ENCODE measurements around the gene PRR19.
"Not testable (repeated sequence)": the region's sequence is repeated elsewhere in the genome, so short reads cannot be mapped to it uniquely, and the experiment has no call there.

PRR19 gene

GRCh38 chr19:42261763-42262162 lies 40.2 kb upstream of the PRR19 start:
- Histone ChIP-seq H3K4me3 (ENCODE audit: insufficient read depth, low read length, poor library complexity, severe bottlenecking) (no peak overlapping the region), H3K36me3 (ENCODE audit: low read length) (no peaks in the 10 kb centered on the region), H3K9ac (ENCODE audit: low read length) (no peak overlapping the region), H3K4me2 (ENCODE audit: low read depth, low read length, poor library complexity, severe bottlenecking) (no peak overlapping the region), H4K20me1 (ENCODE audit: low read depth, low read length) (no peaks in the 10 kb centered on the region), H2AFZ (ENCODE audit: low read depth, low read length, severe bottlenecking) (no peak overlapping the region), H3K27me3 (ENCODE audit: low read length) (no peaks in the 10 kb centered on the region), H3K27ac (ENCODE audit: low read depth, low read length) (no peak overlapping the region), H3K79me2 (ENCODE audit: insufficient read depth, low read length) (no peaks in the 10 kb centered on the region), H3K9me3 (ENCODE audit: insufficient read depth, low read length) (no peaks in the 10 kb centered on the region), H3K9me2 (replicated peaks; ENCODE audit: insufficient read depth, low read length) (no peaks in the 10 kb centered on the region), H3F3A (ENCODE audit: insufficient read depth) (no peaks in the 10 kb centered on the region)
- TF ChIP-seq EZH2phosphoT487 (conservative IDR thresholded peaks at IDR 0.05; ENCODE audit: low read length) (no peak), CTCF (IDR thresholded peaks at IDR 0.05; ENCODE audit: insufficient read depth, low read length, poor library complexity, severe bottlenecking) (no peak)

GRCh38 chr19:42266105-42266504 lies 35.8 kb upstream of the PRR19 start:
- H3K4me3 ChIP-seq (ENCODE audit: insufficient read depth, low read length, poor library complexity, severe bottlenecking); H3K4me2 ChIP-seq (ENCODE audit: low read depth, low read length, poor library complexity, severe bottlenecking); H3K9me3 ChIP-seq (ENCODE audit: insufficient read depth, low read length); H3F3A ChIP-seq (ENCODE audit: insufficient read depth); H3K27ac ChIP-seq (ENCODE audit: low read depth, low read length); H3K27me3 ChIP-seq (ENCODE audit: low read length); H3K9me2 ChIP-seq (replicated peaks; ENCODE audit: insufficient read depth, low read length); H3K36me3 ChIP-seq (ENCODE audit: low read length); H2AFZ ChIP-seq (ENCODE audit: low read depth, low read length, severe bottlenecking); H4K20me1 ChIP-seq (ENCODE audit: low read depth, low read length); H3K9ac ChIP-seq (ENCODE audit: low read length): not testable (repeated sequence)
- H3K79me2 ChIP-seq (ENCODE audit: insufficient read depth, low read length) = peaks cover 11% of the 10 kb centered on the region; the same call in 1 of the 2 replicates

- H3K27ac ChIP-seq (ENCODE audit: low read depth, low read length) = not testable (repeated sequence)
Observed at GRCh38 chr19:42266928-42267603, 34.9 kb upstream of the PRR19 start.

GRCh38 chr19:42267644-42268141 lies 34.2 kb upstream of the PRR19 start:
- peak overlapping the region; percentile 91 for H2AFZ ChIP-seq (ENCODE audit: low read depth, low read length, severe bottlenecking)

More at GRCh38 chr19:42266928-42267603, 34.9 kb upstream of the PRR19 start:
- peak overlapping the region; percentile 61; the same call in 1 of the 2 replicates for H3K9ac ChIP-seq (ENCODE audit: low read length)
- not testable (repeated sequence) for H2AFZ ChIP-seq (ENCODE audit: low read depth, low read length, severe bottlenecking); H3K4me3 ChIP-seq (ENCODE audit: insufficient read depth, low read length, poor library complexity, severe bottlenecking); H3F3A ChIP-seq (ENCODE audit: insufficient read depth); H3K9me2 ChIP-seq (replicated peaks; ENCODE audit: insufficient read depth, low read length); H4K20me1 ChIP-seq (ENCODE audit: low read depth, low read length); H3K36me3 ChIP-seq (ENCODE audit: low read length); H3K27me3 ChIP-seq (ENCODE audit: low read length); H3K9me3 ChIP-seq (ENCODE audit: insufficient read depth, low read length)
- H3K4me2 ChIP-seq (ENCODE audit: low read depth, low read length, poor library complexity, severe bottlenecking) = peak overlapping the region; percentile 90
- H3K79me2 ChIP-seq (ENCODE audit: insufficient read depth, low read length) = peaks cover 11% of the 10 kb centered on the region; the same call in 1 of the 2 replicates

More at GRCh38 chr19:42267644-42268141, 34.2 kb upstream of the PRR19 start:
- Histone ChIP-seq H3K36me3 (ENCODE audit: low read length) (no peaks in the 10 kb centered on the region), H3K9ac (ENCODE audit: low read length) (peak overlapping the region; percentile 61), H3K4me2 (ENCODE audit: low read depth, low read length, poor library complexity, severe bottlenecking) (peak overlapping the region; percentile 90), H3F3A (ENCODE audit: insufficient read depth) (no peaks in the 10 kb centered on the region), H4K20me1 (ENCODE audit: low read depth, low read length) (no peaks in the 10 kb centered on the region), H3K4me3 (ENCODE audit: insufficient read depth, low read length, poor library complexity, severe bottlenecking) (peak overlapping the region; percentile 67), H3K9me3 (ENCODE audit: insufficient read depth, low read length) (no peaks in the 10 kb centered on the region), H3K79me2 (ENCODE audit: insufficient read depth, low read length) (peaks cover 11% of the 10 kb centered on the region; the same call in 1 of the 2 replicates), H3K9me2 (replicated peaks; ENCODE audit: insufficient read depth, low read length) (no peaks in the 10 kb centered on the region), H3K27me3 (ENCODE audit: low read length) (no peaks in the 10 kb centered on the region), H3K27ac (ENCODE audit: low read depth, low read length) (peak overlapping the region; percentile 35)
- TF ChIP-seq CTCF (IDR thresholded peaks at IDR 0.05; ENCODE audit: insufficient read depth, low read length, poor library complexity, severe bottlenecking) (no peak), EZH2phosphoT487 (conservative IDR thresholded peaks at IDR 0.05; ENCODE audit: low read length) (no peak)

Data from SU-DHL-6 (cell line).